Trophoblast cell (in vitro differentiated cells and primary cell): ENCODE data around the gene HEXB.

Experiments
- DNase-seq, 2 donors: peaks; one replicate each; pipeline ENCODE4 v3.0.0-alpha.2; 2016
- H2AFZ ChIP-seq: 2 replicates; pipeline ENCODE4 v1.6.1; 2013; ENCODE audit warnings: low read length, moderate library complexity, mild to moderate bottlenecking; ENCODE audit not compliant: insufficient read depth, poor library complexity
- H2AK5ac ChIP-seq: 2 replicates; pipeline ENCODE4 v1.6.1; 2013; ENCODE audit warnings: mild to moderate bottlenecking, low read length
- H2BK120ac ChIP-seq: 2 replicates; pipeline ENCODE4 v1.6.1; 2013; ENCODE audit warnings: low read length, mild to moderate bottlenecking, moderate library complexity; ENCODE audit not compliant: insufficient read depth, poor library complexity
- H2BK12ac ChIP-seq: 2 replicates; pipeline ENCODE4 v1.6.1; 2013; ENCODE audit warnings: mild to moderate bottlenecking, low read length, moderate library complexity
- H2BK5ac ChIP-seq: 2 replicates; pipeline ENCODE4 v1.6.1; 2013; ENCODE audit warnings: low read length, low read depth, moderate library complexity, mild to moderate bottlenecking; ENCODE audit not compliant: poor library complexity
- H3K14ac ChIP-seq: 2 replicates; pipeline ENCODE4 v1.6.1; 2013; ENCODE audit warnings: mild to moderate bottlenecking, low read length
- H3K18ac ChIP-seq: 2 replicates; pipeline ENCODE4 v1.6.1; 2013; ENCODE audit warnings: mild to moderate bottlenecking, low read length
- H3K23ac ChIP-seq: 2 replicates; pipeline ENCODE4 v1.6.1; 2013; ENCODE audit warnings: low read length
- H3K27ac ChIP-seq: 2 replicates; pipeline ENCODE4 v1.5.1; 2013; ENCODE audit warnings: low read depth, mild to moderate bottlenecking, inconsistent platforms, low read length, moderate library complexity
- H3K27me3 ChIP-seq: 2 replicates; pipeline ENCODE4 v1.6.1; 2013; ENCODE audit warnings: inconsistent platforms, mild to moderate bottlenecking, low read length, moderate library complexity; ENCODE audit not compliant: insufficient read depth
- H3K36me3 ChIP-seq, 2 experiments: 1 replicate in 1 of 2; 2 replicates in 1 of 2; pipeline ENCODE4 v1.6.1; 2013; ENCODE audit warnings: low read length in 2 of 2, mild to moderate bottlenecking in 2 of 2, moderate library complexity in 1 of 2; ENCODE audit not compliant: insufficient read depth in 2 of 2, control insufficient read depth in 1 of 2
- H3K4ac ChIP-seq: 2 replicates; pipeline ENCODE4 v1.6.1; 2013; ENCODE audit warnings: low read depth, mild to moderate bottlenecking, low read length, moderate library complexity
- H3K4me1 ChIP-seq, 2 experiments: 1 replicate in 1 of 2; 2 replicates in 1 of 2; pipeline ENCODE4 v1.6.1; 2013; ENCODE audit warnings: low read length in 2 of 2, mild to moderate bottlenecking in 2 of 2, moderate library complexity in 1 of 2; ENCODE audit not compliant: insufficient read depth in 2 of 2, control insufficient read depth in 1 of 2
- H3K4me2 ChIP-seq: 2 replicates; pipeline ENCODE4 v1.6.1; 2013; ENCODE audit warnings: inconsistent platforms, mild to moderate bottlenecking, low read length, moderate library complexity
- H3K4me3 ChIP-seq: 2 replicates; pipeline ENCODE4 v1.5.1; 2013; ENCODE audit warnings: mild to moderate bottlenecking, low read depth, low read length, inconsistent platforms
- H3K79me1 ChIP-seq: one replicate; pipeline ENCODE4 v1.6.1; 2013; ENCODE audit warnings: low read length
- H3K79me2 ChIP-seq: 2 replicates; pipeline ENCODE4 v1.6.1; 2013; ENCODE audit warnings: low read length, mild to moderate bottlenecking; ENCODE audit not compliant: control insufficient read depth, insufficient read depth, poor library complexity
- H3K9ac ChIP-seq: 2 replicates; pipeline ENCODE4 v1.6.1; 2013; ENCODE audit warnings: mild to moderate bottlenecking, low read length
- H3K9me3 ChIP-seq: 2 replicates; pipeline ENCODE4 v1.6.1; 2013; ENCODE audit warnings: low read depth, mild to moderate bottlenecking, control low read depth, inconsistent platforms, low read length; ENCODE audit not compliant: insufficient read depth
- H4K12ac ChIP-seq: 2 replicates; pipeline ENCODE4 v1.6.1; 2013; ENCODE audit warnings: low read depth, mild to moderate bottlenecking, low read length, moderate library complexity
- H4K8ac ChIP-seq: 2 replicates; pipeline ENCODE4 v1.6.1; 2013; ENCODE audit warnings: low read depth, mild to moderate bottlenecking, low read length, moderate library complexity
- H4K91ac ChIP-seq: one replicate; pipeline ENCODE4 v1.6.1; 2013; ENCODE audit warnings: low read depth, mild to moderate bottlenecking, low read length, moderate library complexity
- WGBS: extraction: QIAGEN DNeasy Blood & Tissue Kit; methylation state at CpG from one replicate; pipeline ENCODE4 v1.1.7; 2013; ENCODE audit warnings: missing lambda C conversion rate; ENCODE audit not compliant: insufficient read length, insufficient coverage; ENCODE audit errors: extremely low coverage; 5-methylcytosine and 5-hydroxymethylcytosine counted together

Gene HEXB

DNA sequence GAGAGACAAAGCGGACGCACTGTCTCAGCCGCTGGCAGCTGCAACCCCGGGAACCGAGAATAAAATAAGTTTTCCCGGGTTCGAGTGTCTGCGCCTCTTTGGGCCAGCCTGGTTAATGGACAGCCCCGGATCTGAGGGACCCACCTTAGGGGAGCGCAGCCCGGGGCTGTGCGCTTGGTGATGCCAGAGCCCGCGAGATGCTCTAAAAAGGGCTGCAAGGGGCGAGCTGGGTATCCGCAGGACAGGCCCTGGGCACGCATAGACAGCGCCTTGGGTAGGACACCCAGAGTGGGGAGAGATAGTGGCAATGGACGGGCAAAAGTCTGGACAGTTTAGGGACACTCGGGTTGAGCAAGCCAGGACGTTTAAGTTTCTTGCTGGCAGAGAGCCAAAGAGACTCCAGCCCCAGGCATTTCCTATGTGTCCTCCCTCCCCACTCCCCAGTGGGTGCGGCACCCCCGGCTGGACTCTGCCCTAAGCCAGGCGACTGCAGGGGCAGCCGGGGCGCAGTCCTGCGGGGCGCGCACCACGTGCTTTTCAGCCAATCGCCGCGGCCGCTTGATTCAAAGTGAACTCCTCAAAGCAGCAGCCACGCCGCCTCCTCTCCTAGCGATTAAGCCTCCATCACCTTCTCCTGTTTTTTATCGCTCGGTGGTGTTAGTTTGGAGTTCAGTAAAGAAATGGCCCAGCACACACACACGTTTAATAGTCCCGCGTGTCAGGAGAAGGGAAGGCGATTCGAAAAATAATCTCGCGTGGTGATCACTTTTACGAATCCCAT is 43.9 kb upstream of the HEXB start:
- Histone ChIP-seq H3K9ac (peak overlapping the region; percentile 86), H2AFZ (peak overlapping the region; percentile 80), H2AK5ac (peak overlapping the region; percentile 91), H4K12ac (peak overlapping the region; percentile 75), H3K4me3 (peak overlapping the region; percentile 90), H2BK120ac (peak overlapping the region; percentile 86), H3K27me3 (no peaks in the 10 kb centered on the region), H3K36me3 (peaks cover 4 to 10% of the 10 kb centered on the region in 2 experiments), H3K14ac (peak overlapping the region; percentile 94), H3K23ac (no peak overlapping the region), H3K18ac (peak overlapping the region; percentile 93), H2BK12ac (peak overlapping the region; percentile 89), H3K9me3 (no peaks in the 10 kb centered on the region), H3K4ac (peak overlapping the region; percentile 75), H4K91ac (peak overlapping the region; percentile 96), H2BK5ac (peak overlapping the region; percentile 97), H3K27ac (peak overlapping the region; percentile 86), H3K79me2 (peaks cover 29% of the 10 kb centered on the region), H4K8ac (peak overlapping the region; percentile 82), H3K4me1 (peaks cover 19 to 27% of the 10 kb centered on the region in 2 experiments), H3K79me1 (peaks cover 41% of the 10 kb centered on the region), H3K4me2 (peak overlapping the region; percentile 86)
- WGBS, result no CpG with 5 or more reads among the region's 47 CpGs
- peak; percentile 38 to 68 for DNase-seq

DNA sequence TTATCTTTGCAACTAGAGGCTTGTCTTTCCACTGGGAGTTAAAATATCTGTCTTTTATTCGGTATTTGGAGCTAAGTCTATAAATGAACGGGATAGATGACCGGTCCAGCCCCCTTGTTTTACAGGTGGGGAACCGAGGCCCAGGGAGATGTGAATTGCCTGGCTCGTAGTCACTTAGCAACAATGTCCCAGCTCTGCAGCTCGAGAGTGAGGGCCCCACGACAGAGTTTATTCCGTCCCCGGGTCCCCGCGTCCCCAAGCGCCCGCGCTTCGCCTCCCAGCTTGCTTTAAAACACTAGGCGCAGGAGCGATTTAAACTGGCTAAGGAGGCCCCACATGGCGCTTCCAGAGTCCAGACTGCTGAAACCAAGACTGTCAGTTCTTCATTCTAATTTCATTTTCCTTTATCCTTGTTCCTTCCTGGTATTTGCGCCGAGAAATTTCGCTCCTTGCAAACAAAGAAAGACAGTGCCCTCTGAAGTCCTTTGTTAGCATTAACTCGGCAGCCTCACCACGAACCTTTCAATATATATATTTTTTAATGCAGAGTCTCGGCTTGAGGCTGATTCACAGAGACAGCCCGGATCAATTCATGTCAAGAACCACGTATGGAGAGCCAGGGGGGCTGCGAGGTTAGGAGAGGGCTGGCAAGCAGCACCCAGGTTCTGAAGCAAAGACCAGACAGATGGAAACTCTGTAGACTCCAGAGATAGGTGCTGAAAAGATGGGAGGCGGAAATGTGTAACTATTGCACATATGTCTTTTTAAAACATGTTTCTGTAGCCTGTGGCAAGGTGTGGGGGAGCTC is 43.1 kb upstream of the HEXB start:
- Histone ChIP-seq H3K79me1 (peaks cover 41% of the 10 kb centered on the region), H4K8ac (peak overlapping the region; percentile 8), H3K23ac (no peak overlapping the region), H3K18ac (peak overlapping the region; percentile 10), H2BK12ac (peak overlapping the region; percentile 76), H3K9ac (peak overlapping the region; percentile 59), H3K14ac (peak overlapping the region; percentile 37), H3K27me3 (no peaks in the 10 kb centered on the region), H3K4me3 (no peak overlapping the region), H3K9me3 (no peaks in the 10 kb centered on the region), H2AFZ (peak overlapping the region; percentile 64), H2BK5ac (peak overlapping the region; percentile 97), H3K4me1 (peaks cover 18 to 25% of the 10 kb centered on the region in 2 experiments), H4K91ac (peak overlapping the region; percentile 96), H3K27ac (peak overlapping the region; percentile 86), H4K12ac (peak overlapping the region; percentile 39), H2AK5ac (peak overlapping the region; percentile 32), H3K4ac (peak overlapping the region; percentile 61), H3K4me2 (peak overlapping the region; percentile 86), H3K79me2 (peaks cover 26% of the 10 kb centered on the region), H2BK120ac (peak overlapping the region; percentile 89), H3K36me3 (peaks cover 2 to 9% of the 10 kb centered on the region in 2 experiments)
- WGBS, result no CpG with 5 or more reads among the region's 28 CpGs
- DNase-seq, result peak; percentile 54 to 81

DNA sequence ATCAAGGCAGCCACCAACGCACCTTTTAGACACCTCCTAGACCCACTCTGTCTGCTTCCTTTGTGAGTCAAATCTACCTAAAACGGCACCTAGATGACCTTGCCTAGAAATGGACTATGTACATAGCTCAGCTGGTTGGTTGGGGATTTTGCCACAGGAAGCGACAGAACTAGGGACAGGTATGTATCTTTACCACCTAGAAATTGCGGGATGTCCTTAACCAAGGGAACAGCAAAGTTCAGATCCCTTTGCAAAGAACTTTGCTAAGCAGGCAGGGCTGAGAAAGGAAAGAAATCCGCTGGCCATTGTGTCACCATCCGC is 42.5 kb upstream of the HEXB start:
- Histone ChIP-seq H3K4me3 (no peak overlapping the region), H3K9me3 (no peaks in the 10 kb centered on the region), H2AFZ (peak overlapping the region; percentile 64), H2BK12ac (peak overlapping the region; percentile 76), H4K91ac (peak overlapping the region; percentile 88), H3K18ac (peak overlapping the region; percentile 4), H3K4me1 (peaks cover 18 to 24% of the 10 kb centered on the region in 2 experiments), H3K79me1 (peaks cover 44% of the 10 kb centered on the region), H3K27me3 (no peaks in the 10 kb centered on the region), H2BK5ac (peak overlapping the region; percentile 65), H4K8ac (peak overlapping the region; percentile 8), H3K9ac (no peak overlapping the region), H3K36me3 (peaks cover 2 to 4% of the 10 kb centered on the region in 2 experiments), H2AK5ac (no peak overlapping the region), H3K4ac (no peak overlapping the region), H3K4me2 (no peak overlapping the region), H3K27ac (peak overlapping the region; percentile 86), H3K79me2 (peaks cover 23% of the 10 kb centered on the region), H3K23ac (no peak overlapping the region), H2BK120ac (peak overlapping the region; percentile 89), H3K14ac (peak overlapping the region; percentile 37), H4K12ac (no peak overlapping the region)
- WGBS, result no CpG with 5 or more reads among the region's 6 CpGs
- DNase-seq, result no peak

DNA sequence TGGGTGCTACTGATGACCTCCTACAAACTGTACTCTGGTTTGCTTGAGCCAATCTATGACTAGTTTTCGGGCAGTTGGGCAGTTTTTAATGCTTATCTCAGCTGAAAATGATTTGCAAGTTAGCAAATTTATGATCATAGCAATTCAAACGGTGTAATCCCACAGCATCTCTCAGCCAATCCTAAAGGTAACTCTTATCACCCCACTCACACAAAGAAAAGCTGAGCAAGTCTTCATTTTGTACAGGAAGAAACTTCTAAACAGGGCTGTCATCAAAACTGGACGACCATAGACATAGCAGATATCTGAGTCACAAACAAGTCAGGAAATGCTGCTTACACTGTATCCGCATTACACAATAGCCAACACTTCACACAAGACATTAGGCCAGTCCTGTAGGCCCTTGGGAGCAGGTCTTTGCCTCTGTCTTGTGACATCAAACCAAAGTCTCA is 41.9 kb upstream of the HEXB start:
- no peak overlapping the region for H2BK12ac ChIP-seq
- no peak overlapping the region for H4K12ac ChIP-seq
- no peak overlapping the region for H2AFZ ChIP-seq
- peak overlapping the region; percentile 17 for H2BK5ac ChIP-seq
- H3K18ac ChIP-seq, result no peak overlapping the region
- peak; percentile 58 to 86 for DNase-seq
- peak overlapping the region; percentile 43 for H2BK120ac ChIP-seq
- no peak overlapping the region for H3K4ac ChIP-seq
- no peak overlapping the region for H3K23ac ChIP-seq
- H3K36me3 ChIP-seq, result peaks cover 2 to 3% of the 10 kb centered on the region in 2 experiments
- H2AK5ac ChIP-seq, result no peak overlapping the region
- H3K27me3 ChIP-seq, result no peaks in the 10 kb centered on the region
- no peak overlapping the region for H3K4me3 ChIP-seq
- no peak overlapping the region for H3K4me2 ChIP-seq
- no CpG with 5 or more reads among the region's 4 CpGs for WGBS
- peaks cover 44% of the 10 kb centered on the region for H3K79me1 ChIP-seq
- no peaks in the 10 kb centered on the region for H3K9me3 ChIP-seq
- H3K14ac ChIP-seq, result no peak overlapping the region
- H4K8ac ChIP-seq, result no peak overlapping the region
- no peak overlapping the region for H3K9ac ChIP-seq
- peak overlapping the region; percentile 86 for H3K27ac ChIP-seq
- H4K91ac ChIP-seq, result no peak overlapping the region
- H3K79me2 ChIP-seq, result peaks cover 23% of the 10 kb centered on the region
- peaks cover 18 to 24% of the 10 kb centered on the region in 2 experiments for H3K4me1 ChIP-seq
